Nephron (organoid): ENCODE results near the gene FIGLA.

Experiments used
- H3K27ac Mint-ChIP-seq, 3 experiments: 2 replicates each; pipeline ENCODE4 v1.8.0; 2020; ENCODE audit warnings: mixed read lengths in 3 of 3, mild to moderate bottlenecking in 2 of 3, moderate library complexity in 1 of 3
- H3K27me3 Mint-ChIP-seq: 2 replicates; pipeline ENCODE4 v1.8.0; 2021; ENCODE audit warnings: low read depth, mild to moderate bottlenecking, moderate library complexity, mixed read lengths
- H3K36me3 Mint-ChIP-seq: 2 replicates; pipeline ENCODE4 v1.8.0; 2020; ENCODE audit warnings: low read depth, mixed read lengths
- H3K4me1 Mint-ChIP-seq: 2 replicates; pipeline ENCODE4 v1.8.0; 2020; ENCODE audit warnings: mixed read lengths
- H3K4me3 Mint-ChIP-seq, 3 experiments: 2 replicates each; pipeline ENCODE4 v1.8.0; 2020; ENCODE audit warnings: mild to moderate bottlenecking in 3 of 3, mixed read lengths in 3 of 3, moderate library complexity in 2 of 3
- H3K9me3 Mint-ChIP-seq: 2 replicates; pipeline ENCODE4 v1.8.0; 2020; ENCODE audit warnings: mixed read lengths
- TF ChIP-seq, protein P1 (sequence below), 3 experiments: fragments of 200-600 bp; sonication (generic); IDR thresholded peaks; one replicate each; pipeline ENCODE4 v1.5.0; 2021; ENCODE audit warnings: antibody characterized with exemption in 3 of 3; ENCODE audit not compliant: unreplicated experiment in 3 of 3

The FIGLA gene

DNA sequence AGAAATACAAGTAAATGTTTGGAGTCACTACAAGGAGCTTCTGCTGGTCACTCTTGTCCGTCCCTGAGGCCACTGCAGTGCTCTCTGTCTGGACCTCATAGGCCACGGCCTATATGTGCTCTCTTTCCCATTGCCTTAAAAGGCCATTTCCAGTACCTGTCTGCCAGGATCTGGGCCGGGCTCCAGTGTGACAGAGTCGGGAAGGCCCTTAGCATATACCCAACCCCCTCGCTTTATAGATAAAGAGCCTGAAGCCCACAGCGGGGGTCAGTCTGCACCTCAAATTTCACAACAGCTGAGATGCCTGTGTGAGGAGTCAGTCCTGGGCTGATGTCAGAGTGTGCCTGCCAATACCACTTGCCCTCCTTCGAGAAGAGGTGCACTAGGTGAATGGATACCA, 62.3 kb downstream of the FIGLA start:
- H3K27ac Mint-ChIP-seq, result no peak overlapping the region
- H3K36me3 Mint-ChIP-seq, result no peaks in the 10 kb centered on the region
- no peak overlapping the region for H3K4me3 Mint-ChIP-seq
- peaks cover 13% of the 10 kb centered on the region for H3K4me1 Mint-ChIP-seq
- H3K27me3 Mint-ChIP-seq, result peaks cover 4% of the 10 kb centered on the region
- H3K9me3 Mint-ChIP-seq, result no peaks in the 10 kb centered on the region
- TF ChIP-seq, protein P1, sequence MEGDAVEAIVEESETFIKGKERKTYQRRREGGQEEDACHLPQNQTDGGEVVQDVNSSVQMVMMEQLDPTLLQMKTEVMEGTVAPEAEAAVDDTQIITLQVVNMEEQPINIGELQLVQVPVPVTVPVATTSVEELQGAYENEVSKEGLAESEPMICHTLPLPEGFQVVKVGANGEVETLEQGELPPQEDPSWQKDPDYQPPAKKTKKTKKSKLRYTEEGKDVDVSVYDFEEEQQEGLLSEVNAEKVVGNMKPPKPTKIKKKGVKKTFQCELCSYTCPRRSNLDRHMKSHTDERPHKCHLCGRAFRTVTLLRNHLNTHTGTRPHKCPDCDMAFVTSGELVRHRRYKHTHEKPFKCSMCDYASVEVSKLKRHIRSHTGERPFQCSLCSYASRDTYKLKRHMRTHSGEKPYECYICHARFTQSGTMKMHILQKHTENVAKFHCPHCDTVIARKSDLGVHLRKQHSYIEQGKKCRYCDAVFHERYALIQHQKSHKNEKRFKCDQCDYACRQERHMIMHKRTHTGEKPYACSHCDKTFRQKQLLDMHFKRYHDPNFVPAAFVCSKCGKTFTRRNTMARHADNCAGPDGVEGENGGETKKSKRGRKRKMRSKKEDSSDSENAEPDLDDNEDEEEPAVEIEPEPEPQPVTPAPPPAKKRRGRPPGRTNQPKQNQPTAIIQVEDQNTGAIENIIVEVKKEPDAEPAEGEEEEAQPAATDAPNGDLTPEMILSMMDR (IDR thresholded peaks at IDR 0.05; ENCODE audit: unreplicated experiment in 3 of 3), result no peak
